H7 (cell line): ENCODE data around the gene CATSPER1. TPM values are rescaled to one million over a fixed set of nuclear protein-coding genes. Genes with fewer than 3 reads are reported as not detected.
"Not testable (repeated sequence)": the region's sequence is repeated elsewhere in the genome, so short reads cannot be mapped to it uniquely, and the experiment has no call there.

Experiments used
- DNase-seq: peaks from one replicate; pipeline ENCODE4 v3.0.0; 2012
- H3K27me3 ChIP-seq: 2 replicates; pipeline ENCODE4 v1.6.0; 2011; ENCODE audit warnings: mild to moderate bottlenecking, low read length; ENCODE audit not compliant: control insufficient read depth, insufficient read depth
- H3K36me3 ChIP-seq: replicated peaks from 2 replicates; pipeline ENCODE4 v1.5.1; 2011; ENCODE audit warnings: low read length; ENCODE audit not compliant: control insufficient read depth, insufficient read depth
- H3K4me3 ChIP-seq: 2 replicates; pipeline ENCODE4 v1.5.1; 2011; ENCODE audit warnings: low read depth, mild to moderate bottlenecking, control low read depth, low read length, moderate library complexity; ENCODE audit not compliant: insufficient read depth
- total RNA-seq: library from RNA; depleted of rRNA; stranded (reverse); fragments of >200 nt; shearing (Covaris generic); gene quantifications from 2 replicates; pipeline ENCODE4 v1.2.3, GENCODE V29; 2014

Gene CATSPER1
- total RNA-seq, 1 experiment from 2014 or later, result not detected

DNA sequence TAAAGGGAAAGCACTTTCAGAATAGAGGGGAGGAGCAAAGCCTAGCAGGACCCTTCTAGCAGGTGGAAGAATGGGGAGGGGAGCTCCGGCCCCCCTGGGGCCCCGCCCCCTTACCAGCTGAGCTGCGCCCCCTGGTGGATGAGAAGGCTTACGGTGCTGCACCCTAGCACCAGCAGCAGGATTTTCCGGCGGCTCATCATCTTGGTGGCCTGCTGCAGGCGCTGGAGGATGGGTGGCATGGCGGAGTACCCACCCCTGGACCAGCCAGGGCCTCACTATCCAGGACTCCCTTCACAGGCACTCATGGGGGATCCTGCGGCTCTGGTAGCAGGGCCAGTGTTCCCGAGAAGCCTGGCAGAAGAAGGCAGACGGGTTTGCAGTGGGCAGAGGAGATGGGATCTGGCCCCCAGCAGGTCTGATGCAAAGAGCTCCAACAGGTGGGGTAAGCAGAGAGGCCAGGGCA, 18.9 kb upstream of the CATSPER1 start:
- Histone ChIP-seq H3K27me3 (no peaks in the 10 kb centered on the region), H3K4me3 (no peak overlapping the region), H3K36me3 (no peaks in the 10 kb centered on the region; the same call in 1 of the 2 replicates)
- DNase-seq, result peak; percentile 100

- Histone ChIP-seq H3K27me3 (no peaks in the 10 kb centered on the region), H3K4me3 (no peak overlapping the region), H3K36me3 (no peaks in the 10 kb centered on the region; the same call in 1 of the 2 replicates)
- no peak for DNase-seq
These were observed 18.5 kb upstream of the CATSPER1 start for GRCh38 chr11:66044757-66045156.

DNA sequence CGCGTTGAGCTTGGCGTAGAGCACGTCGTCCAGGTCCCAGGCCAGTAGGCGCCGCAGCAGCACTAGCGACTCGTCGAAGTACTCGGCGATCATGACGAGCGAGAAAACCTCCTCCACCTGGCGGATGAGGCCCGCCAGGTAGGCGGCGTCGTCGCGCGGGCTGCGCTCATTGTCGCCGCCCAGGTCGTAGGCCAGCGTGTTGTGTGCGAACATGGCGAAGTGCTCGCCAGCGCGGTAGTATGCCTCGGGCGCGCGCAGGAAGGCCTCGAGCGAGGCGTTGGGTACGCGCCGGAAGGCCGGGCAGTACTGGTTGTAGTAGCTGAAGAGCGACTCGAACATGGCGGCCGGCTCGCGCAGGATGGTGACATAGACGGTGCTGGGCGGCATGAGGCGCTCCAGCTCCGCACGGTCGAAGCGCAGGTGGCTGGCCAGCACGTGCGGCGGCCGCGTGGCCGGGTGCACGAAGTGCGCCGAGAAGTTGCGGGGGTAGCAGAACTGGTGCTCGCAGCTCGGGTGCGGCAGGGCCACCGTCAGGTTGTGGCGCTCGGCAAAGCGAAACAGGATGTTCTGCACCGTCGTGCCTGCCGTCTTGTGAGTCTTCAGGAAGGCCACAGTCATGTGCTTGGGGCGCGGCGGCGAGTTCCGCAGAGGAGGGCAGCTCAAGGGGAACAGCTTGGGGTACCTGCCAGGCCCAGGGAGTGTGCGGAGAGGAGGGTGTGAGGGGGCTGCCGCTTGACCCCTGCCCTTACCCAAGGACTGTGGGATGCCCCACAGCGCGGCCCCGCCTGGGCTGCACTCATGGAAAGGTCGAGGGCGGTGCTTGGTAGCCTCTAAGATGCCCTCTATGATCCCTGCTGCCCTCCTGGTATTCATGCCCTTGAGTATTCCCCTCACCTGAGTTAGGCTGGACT, 17.0 kb upstream of the CATSPER1 start:
- no peaks in the 10 kb centered on the region for H3K27me3 ChIP-seq
- no peaks in the 10 kb centered on the region; the same call in 1 of the 2 replicates for H3K36me3 ChIP-seq
- peak; percentile 49 for DNase-seq
- no peak overlapping the region for H3K4me3 ChIP-seq

GRCh38 chr11:66042227-66042995, 16.1 kb upstream of the CATSPER1 start:
- peak; percentile 37 for DNase-seq
- H3K27me3 ChIP-seq, result no peaks in the 10 kb centered on the region

DNA sequence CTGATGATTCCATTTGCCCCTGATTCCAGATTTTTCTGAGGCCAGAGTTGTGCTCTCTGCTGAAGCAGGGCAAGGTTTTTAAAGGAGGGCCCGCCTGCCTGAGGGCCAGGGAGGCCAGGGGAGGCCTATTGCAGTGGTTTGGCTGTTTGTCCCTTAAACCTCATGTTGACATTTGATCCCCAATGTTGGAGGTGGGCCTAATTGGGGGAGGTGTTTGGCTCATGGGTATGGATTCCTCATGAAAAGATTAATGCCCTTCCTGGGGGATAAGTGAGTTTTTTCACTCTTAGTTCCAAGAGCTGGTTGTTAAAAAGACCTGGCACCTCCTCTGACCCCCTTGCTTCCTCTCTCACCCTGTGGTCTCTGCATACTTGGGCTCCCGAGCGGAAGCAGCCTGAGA, 13.5 kb upstream of the CATSPER1 start:
- Histone ChIP-seq H3K36me3 (no peaks in the 10 kb centered on the region; the same call in 1 of the 2 replicates), H3K4me3 (no peak overlapping the region), H3K27me3 (no peaks in the 10 kb centered on the region)
- no peak for DNase-seq

More at GRCh38 chr11:66042227-66042995, 16.1 kb upstream of the CATSPER1 start:
- Histone ChIP-seq H3K36me3 (no peaks in the 10 kb centered on the region; the same call in 1 of the 2 replicates), H3K4me3 (no peak overlapping the region)

GRCh38 chr11:66037327-66037726, 11.0 kb upstream of the CATSPER1 start:
- DNase-seq, result no peak
- no peak overlapping the region for H3K4me3 ChIP-seq

GRCh38 chr11:66036334-66036710, 10.0 kb upstream of the CATSPER1 start:
- DNase-seq, result no peak
- H3K27me3 ChIP-seq, result no peaks in the 10 kb centered on the region
- H3K36me3 ChIP-seq, result no peaks in the 10 kb centered on the region
- H3K4me3 ChIP-seq, result no peak overlapping the region

More at GRCh38 chr11:66037327-66037726, 11.0 kb upstream of the CATSPER1 start:
- Histone ChIP-seq H3K27me3 (no peaks in the 10 kb centered on the region), H3K36me3 (no peaks in the 10 kb centered on the region)

DNA sequence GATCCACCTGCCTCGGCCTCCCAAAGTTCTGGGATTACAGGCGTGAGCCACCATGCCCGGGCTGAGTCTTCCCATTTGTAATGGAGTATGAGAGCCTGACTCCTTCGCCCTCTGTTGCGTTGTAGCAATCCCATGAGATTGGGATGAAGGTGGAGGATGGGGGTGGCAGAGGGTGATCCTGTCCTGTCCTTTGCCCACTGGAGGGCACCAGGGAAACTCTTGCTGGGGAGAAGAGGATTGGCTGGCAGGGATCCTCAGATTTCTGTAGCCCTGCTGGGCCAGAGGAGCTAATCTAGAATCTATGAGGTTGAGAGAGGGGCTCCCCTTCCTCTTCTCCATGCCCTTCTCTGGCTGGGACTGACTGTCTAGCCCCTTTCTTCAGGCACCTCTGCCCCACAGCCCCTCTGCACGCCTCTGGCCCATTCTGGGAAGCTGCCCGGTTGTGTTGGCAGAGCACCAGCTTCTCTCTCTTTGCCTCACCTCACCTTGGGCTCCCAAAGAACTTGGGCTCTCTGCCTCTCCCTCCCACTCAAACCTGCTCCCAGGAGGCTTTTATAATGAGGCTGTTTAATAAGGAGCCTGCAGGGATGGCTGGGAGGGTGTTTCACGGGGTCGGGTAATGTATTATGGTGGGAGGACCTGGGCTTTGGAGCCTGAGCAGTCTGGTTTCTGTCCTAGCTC, 9.5 kb upstream of the CATSPER1 start:
- peak; percentile 51 for DNase-seq
- Histone ChIP-seq H3K4me3 (no peak overlapping the region), H3K27me3 (no peaks in the 10 kb centered on the region), H3K36me3 (no peaks in the 10 kb centered on the region)

DNA sequence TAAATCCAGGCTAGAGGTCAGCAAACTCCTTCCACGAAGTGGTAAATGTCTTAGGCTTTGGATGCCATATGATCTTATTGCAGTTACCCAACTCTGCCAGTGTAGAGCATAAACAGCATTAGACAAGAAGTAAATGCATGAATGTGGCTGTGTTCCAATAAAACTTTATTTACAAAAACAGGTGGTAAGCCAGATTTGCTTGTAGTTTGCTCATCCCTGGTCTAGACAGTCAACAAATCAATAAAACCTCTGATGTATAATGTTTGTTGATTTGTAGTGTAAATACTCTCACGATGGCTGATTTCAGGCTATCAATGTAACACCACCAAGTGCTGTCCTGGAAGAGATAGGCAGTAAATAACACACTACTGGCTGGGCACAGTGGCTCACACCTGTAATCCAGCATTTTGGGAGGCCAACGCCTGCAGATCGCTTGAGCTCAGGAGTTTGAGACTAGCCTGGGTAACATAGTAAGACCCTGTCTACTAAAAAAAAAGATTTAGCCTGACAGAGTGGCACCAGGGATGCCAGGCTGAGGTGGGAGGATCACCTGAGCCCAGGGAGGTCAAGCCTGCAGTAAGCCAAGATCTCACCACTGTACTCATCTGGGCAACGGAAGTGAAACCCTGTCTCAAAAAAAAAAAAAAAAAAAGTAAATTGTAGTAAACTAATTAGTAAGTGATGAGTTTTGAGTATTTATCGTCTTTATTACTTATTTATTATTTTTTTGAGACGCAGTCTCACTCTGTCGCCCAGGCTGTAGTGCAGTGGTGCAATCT, 6.9 kb upstream of the CATSPER1 start:
- Histone ChIP-seq H3K27me3 (no peaks in the 10 kb centered on the region), H3K4me3 (no peak overlapping the region), H3K36me3 (no peaks in the 10 kb centered on the region)
- DNase-seq, result no peak

DNA sequence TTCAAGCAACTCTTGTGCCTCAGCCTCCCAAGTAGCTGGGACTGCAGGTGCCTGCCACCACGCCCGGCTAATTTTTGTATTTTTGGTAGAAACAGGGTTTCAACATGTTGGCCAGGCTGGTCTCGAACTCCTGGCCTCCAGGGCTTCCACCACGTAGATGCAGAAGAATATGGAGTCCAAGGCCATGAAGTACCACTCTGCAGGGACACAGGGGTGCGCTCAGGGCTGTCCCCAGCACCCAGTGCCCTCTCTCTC, 3.2 kb downstream of the CATSPER1 start:
- H3K27me3 ChIP-seq, H3K4me3 ChIP-seq, H3K36me3 ChIP-seq, DNase-seq: not testable (repeated sequence)

- Histone ChIP-seq H3K36me3 (no peaks in the 10 kb centered on the region), H3K27me3 (peaks cover 8% of the 10 kb centered on the region), H3K4me3 (no peak overlapping the region)
- DNase-seq, result peak; percentile 98
These were observed 3.7 kb downstream of the CATSPER1 start for GRCh38 chr11:66022401-66023185.

DNA sequence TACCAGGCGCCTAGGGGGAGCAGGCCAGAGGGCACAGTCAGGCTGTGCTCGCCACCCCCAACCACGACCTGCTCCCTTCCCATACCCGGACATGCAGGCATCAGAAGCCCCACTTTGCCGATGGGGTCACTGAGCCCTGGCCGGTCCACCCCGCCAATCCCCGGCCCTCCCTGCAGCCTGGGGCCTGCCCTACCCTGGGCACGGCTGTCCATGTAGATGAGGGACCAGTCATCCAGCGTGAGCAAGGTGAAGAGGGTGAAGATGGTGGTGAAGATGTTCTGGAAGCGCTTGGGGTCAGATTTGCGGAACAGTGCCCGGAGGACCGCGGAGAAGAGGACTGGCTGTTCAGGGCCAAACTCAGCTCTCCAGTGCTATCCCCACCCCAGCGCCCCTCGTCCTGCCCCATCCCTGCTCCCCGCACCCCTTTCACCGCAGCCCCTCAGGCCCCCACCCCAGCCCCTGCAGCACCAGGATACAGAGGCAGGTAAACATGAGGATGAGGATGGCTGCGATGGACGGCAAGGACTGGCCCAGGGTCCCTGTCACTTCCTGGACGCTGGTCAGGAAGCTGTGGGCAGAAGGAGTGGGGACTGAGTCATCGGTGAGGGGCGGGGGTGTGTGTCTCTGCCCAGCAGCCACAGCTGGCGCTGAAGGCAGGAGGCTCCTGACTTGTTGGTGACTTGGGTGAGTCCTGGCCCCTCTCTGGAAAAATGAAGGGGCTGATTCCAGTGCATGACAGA, 5.5 kb downstream of the CATSPER1 start:
- no peak overlapping the region for H3K4me3 ChIP-seq
- peaks cover 8% of the 10 kb centered on the region for H3K27me3 ChIP-seq
- H3K36me3 ChIP-seq, result no peaks in the 10 kb centered on the region
- DNase-seq, result no peak

DNA sequence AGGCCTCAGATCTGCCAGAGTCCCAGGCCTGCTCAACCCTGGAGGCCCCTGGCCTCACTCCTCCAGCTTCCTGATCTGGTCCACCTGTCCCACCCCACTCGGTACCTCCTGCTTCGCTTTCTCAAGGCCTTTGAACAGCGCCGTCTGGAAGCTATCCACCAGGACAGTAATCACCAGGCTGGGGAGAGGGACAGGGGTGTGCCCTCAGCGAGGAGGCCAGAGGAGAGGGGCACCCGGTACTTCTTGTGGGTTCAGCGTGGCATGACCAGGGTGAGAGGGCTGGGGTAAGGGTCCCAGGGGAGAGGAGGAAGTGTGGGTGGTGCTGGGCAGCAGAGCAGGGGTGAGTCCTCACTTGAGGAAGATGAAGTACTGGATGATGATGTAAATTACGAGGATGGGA, 6.1 kb downstream of the CATSPER1 start:
- Histone ChIP-seq H3K4me3 (no peak overlapping the region), H3K36me3 (no peaks in the 10 kb centered on the region), H3K27me3 (peaks cover 8% of the 10 kb centered on the region)
- no peak for DNase-seq
